Panc1 (cell line): ENCODE data around the gene ZBED4. TPM values are rescaled to one million over a fixed set of nuclear protein-coding genes. Genes with fewer than 3 reads are reported as not detected.

ENCODE experiments used
- ATAC-seq: fragments of 200-7000 bp; cut with Tn5 transposase; 2 replicates; pipeline ENCODE4 v1.9.1; 2020; ENCODE audit warnings: mild to moderate bottlenecking, moderate library complexity
- BruUV-seq: library from RNA; stranded (reverse); fragments of 400-500 nt; replicated peaks from 2 replicates; lab custom pipeline; 2021; lab: Mats Ljungman, UMichigan
- CTCF ChIA-PET: fragments of 300-600 bp; sonication (Branson Sonifier 250); formaldehyde crosslinking; loops from one replicate; lab custom pipeline; 2022; ENCODE audit warnings: antibody characterized with exemption; lab: Charles Lee
- POLR2A ChIA-PET: fragments of 300-600 bp; sonication (Branson Sonifier 250); formaldehyde crosslinking; loops from one replicate; lab custom pipeline; 2022; ENCODE audit warnings: antibody characterized with exemption; lab: Charles Lee
- DNase-seq: peaks from one replicate; pipeline ENCODE4 v3.0.0-alpha.2; 2010; ENCODE audit warnings: low read depth, low spot score
- H3K27ac ChIP-seq: 2 replicates; pipeline ENCODE4 v1.5.1; 2011; ENCODE audit warnings: mild to moderate bottlenecking, low read length, inconsistent platforms
- H3K27me3 ChIP-seq: fragments of 200-500 bp; sonication (Bioruptor generic); 2 replicates; pipeline ENCODE4 v1.6.0; 2014; ENCODE audit warnings: low read length, inconsistent platforms; ENCODE audit not compliant: control insufficient read depth, insufficient read depth
- H3K36me3 ChIP-seq: fragments of 200-500 bp; sonication (Bioruptor generic); 2 replicates; pipeline ENCODE4 v1.5.1; 2014; ENCODE audit warnings: inconsistent platforms, mild to moderate bottlenecking, low read length, moderate library complexity; ENCODE audit not compliant: control insufficient read depth, insufficient read depth
- H3K4me1 ChIP-seq: 2 replicates; pipeline ENCODE4 v1.5.1; 2011; ENCODE audit warnings: inconsistent platforms, mild to moderate bottlenecking, low read length, moderate library complexity; ENCODE audit not compliant: control insufficient read depth, insufficient read depth
- H3K4me3 ChIP-seq, 2 experiments: 2 replicates each; pipeline ENCODE4 v1.5.1; 2011 to 2012; ENCODE audit warnings: low read depth in 2 of 2, low read length in 2 of 2, mild to moderate bottlenecking in 2 of 2, inconsistent platforms in 1 of 2, moderate library complexity in 1 of 2
- H3K9me3 ChIP-seq: fragments of 200-500 bp; sonication (Bioruptor generic); 2 replicates; pipeline ENCODE4 v1.5.1; 2014; ENCODE audit warnings: low read depth, mild to moderate bottlenecking, inconsistent platforms, low read length, moderate library complexity; ENCODE audit not compliant: control insufficient read depth, insufficient read depth
- CTCF ChIP-seq: fragments of 450-650 bp; IDR thresholded peaks from 2 replicates; pipeline ENCODE4 v1.5.1; 2017; ENCODE audit warnings: mild to moderate bottlenecking
- POLR2AphosphoS5 ChIP-seq: IDR thresholded peaks from 2 replicates; pipeline ENCODE4 v1.6.1; 2012; ENCODE audit warnings: mild to moderate bottlenecking, low read depth, low read length, moderate library complexity
- REST ChIP-seq, 2 experiments: IDR thresholded peaks; 2 replicates each; pipeline ENCODE4 v1.6.1; 2011 to 2012; ENCODE audit warnings: low read depth in 2 of 2, control low read depth in 1 of 2, low read length in 1 of 2, mild to moderate bottlenecking in 1 of 2, moderate library complexity in 1 of 2; ENCODE audit not compliant: insufficient read depth in 1 of 2
- SIN3A ChIP-seq: IDR thresholded peaks from 2 replicates; pipeline ENCODE4 v1.6.1; 2012; ENCODE audit warnings: low read depth, mild to moderate bottlenecking, low read length, moderate library complexity, borderline replicate concordance; ENCODE audit not compliant: insufficient read depth
- TCF7L2 ChIP-seq: IDR thresholded peaks from 2 replicates; pipeline ENCODE4 v1.6.1; 2011; ENCODE audit warnings: mild to moderate bottlenecking, low read depth, low read length, inconsistent platforms
- in situ Hi-C: cut with HindIII; loops from 2 replicates; pipeline ENCODE4 v1.10.0; 2016; ENCODE audit warnings: low sequenced_read_pairs, low pct_unique_long_range_greater_than_20kb
- intact Hi-C: fragments of 100-400 bp; cut with micrococcal nuclease; formaldehyde crosslinking; loops from one replicate; pipeline ENCODE4 v1.10.0; 2022; ENCODE audit not compliant: unreplicated experiment
- total RNA-seq: library from RNA; stranded (reverse); gene quantifications from one replicate; pipeline ENCODE4 v1.2.1, GENCODE V29; 2021; ENCODE audit not compliant: unreplicated experiment

ZBED4 gene
- total RNA-seq, 1 experiment from 2014 or later = 17.3 TPM

- no peak for ATAC-seq
- intact Hi-C loops = no loop called here
- BruUV-seq = no TSS peak
- Histone ChIP-seq H3K4me1 (no peaks in the 10 kb centered on the region), H3K9me3 (no peaks in the 10 kb centered on the region; the same call in 1 of the 2 replicates), H3K4me3 (no peak overlapping the region), H3K27ac (no peak overlapping the region), H3K36me3 (no peaks in the 10 kb centered on the region), H3K27me3 (no peaks in the 10 kb centered on the region)
- TF ChIP-seq CTCF (no peak), REST (IDR thresholded peaks at IDR 0.05; ENCODE audit: insufficient read depth in 1 of 2, low read depth in 2 of 2, low read length in 1 of 2) (no peak), SIN3A (no peak), TCF7L2 (no peak), POLR2AphosphoS5 (no peak)
- in situ Hi-C loops = no loop called here
- CTCF ChIA-PET = no interaction called here
- no peak for DNase-seq
- POLR2A ChIA-PET = no interaction called here
Measured at GRCh38 chr22:49887702-49888101, 34.1 kb downstream of the ZBED4 start.

- ChIA-PET CTCF (no interaction called here), POLR2A (no interaction called here)
- DNase-seq (no peak), ATAC-seq (no peak)
- in situ Hi-C loops = no loop called here
- intact Hi-C loops = no loop called here
- H3K27me3 ChIP-seq = no peaks in the 10 kb centered on the region
- H3K4me3 ChIP-seq = no peak overlapping the region
- H3K36me3 ChIP-seq = no peaks in the 10 kb centered on the region
- no TSS peak for BruUV-seq
- no peak for TF ChIP-seq REST (IDR thresholded peaks at IDR 0.05; ENCODE audit: insufficient read depth in 1 of 2, low read depth in 2 of 2, low read length in 1 of 2)
- TF ChIP-seq SIN3A = no peak
- no peak for TF ChIP-seq CTCF
- no peak for TF ChIP-seq TCF7L2
- no peak for TF ChIP-seq POLR2AphosphoS5
- no peak overlapping the region for H3K27ac ChIP-seq
- no peaks in the 10 kb centered on the region for H3K4me1 ChIP-seq
- no peaks in the 10 kb centered on the region; the same call in 1 of the 2 replicates for H3K9me3 ChIP-seq
Measured at GRCh38 chr22:49889071-49889470, 35.4 kb downstream of the ZBED4 start.
